Neuronal stem cell (in vitro differentiated cells): ENCODE results near the gene ZNF697.

Source experiments
- DNase-seq: peaks from one replicate; pipeline ENCODE4 v3.0.0-alpha.2; 2013; ENCODE audit warnings: low spot score
- H2AFZ ChIP-seq: one replicate; pipeline ENCODE4 v1.6.1; 2013; ENCODE audit warnings: mild to moderate bottlenecking, low read length, inconsistent platforms
- H2AK5ac ChIP-seq: 2 replicates; pipeline ENCODE4 v1.6.1; 2013; ENCODE audit warnings: low read depth, mild to moderate bottlenecking, inconsistent platforms, low read length, moderate library complexity, mixed read lengths
- H2BK120ac ChIP-seq: 2 replicates; pipeline ENCODE4 v1.6.1; 2013; ENCODE audit warnings: low read depth, mild to moderate bottlenecking, inconsistent platforms, low read length, moderate library complexity, mixed read lengths
- H2BK12ac ChIP-seq: one replicate; pipeline ENCODE4 v1.6.1; 2013; ENCODE audit warnings: low read length, inconsistent platforms
- H2BK15ac ChIP-seq: 2 replicates; pipeline ENCODE4 v1.6.1; 2013; ENCODE audit warnings: mild to moderate bottlenecking, low read length, inconsistent platforms, mixed read lengths
- H2BK5ac ChIP-seq: one replicate; pipeline ENCODE4 v1.6.1; 2013; ENCODE audit warnings: inconsistent platforms, mild to moderate bottlenecking, low read length, moderate library complexity
- H3K14ac ChIP-seq: one replicate; pipeline ENCODE4 v1.6.1; 2013; ENCODE audit warnings: low read length, inconsistent platforms
- H3K18ac ChIP-seq: 2 replicates; pipeline ENCODE4 v1.6.1; 2013; ENCODE audit warnings: low read length, inconsistent platforms
- H3K23ac ChIP-seq: 2 replicates; pipeline ENCODE4 v1.6.1; 2013; ENCODE audit warnings: low read depth, mild to moderate bottlenecking, mixed read lengths, low read length, inconsistent platforms; ENCODE audit not compliant: poor library complexity
- H3K27ac ChIP-seq: replicated peaks from 3 replicates; pipeline ENCODE4 v1.5.1; 2013; ENCODE audit warnings: low read length, inconsistent platforms
- H3K27me3 ChIP-seq, 3 experiments: 2 replicates each; pipeline ENCODE4 v1.6.1; 2013; ENCODE audit warnings: low read length in 3 of 3, mild to moderate bottlenecking in 2 of 3, inconsistent platforms in 1 of 3, low read depth in 1 of 3, mixed read lengths in 1 of 3, moderate library complexity in 1 of 3; ENCODE audit not compliant: control insufficient read depth in 3 of 3, insufficient read depth in 3 of 3
- H3K36me3 ChIP-seq, 2 donors: replicated peaks in 1 of 2; 2 replicates each; pipeline ENCODE4 v1.6.1; 2013; ENCODE audit warnings: low read length in 2 of 2; ENCODE audit not compliant: control insufficient read depth in 2 of 2, insufficient read depth in 2 of 2
- H3K4ac ChIP-seq: 2 replicates; pipeline ENCODE4 v1.6.1; 2013; ENCODE audit warnings: inconsistent platforms, mild to moderate bottlenecking, low read length, moderate library complexity
- H3K4me1 ChIP-seq, 2 donors: 1 replicate in 1 of 2; 2 replicates in 1 of 2; pipeline ENCODE4 v1.6.1; 2013; ENCODE audit warnings: low read length in 2 of 2, low read depth in 1 of 2; ENCODE audit not compliant: control insufficient read depth in 2 of 2, insufficient read depth in 1 of 2
- H3K4me2 ChIP-seq: one replicate; pipeline ENCODE4 v1.6.1; 2013; ENCODE audit warnings: mild to moderate bottlenecking, low read length, inconsistent platforms; ENCODE audit not compliant: insufficient read depth, poor library complexity, severe bottlenecking
- H3K4me3 ChIP-seq, 2 donors: 2 replicates each; pipeline ENCODE4 v1.5.1; 2013; ENCODE audit warnings: low read length in 2 of 2, mild to moderate bottlenecking in 2 of 2, inconsistent platforms in 1 of 2, moderate library complexity in 1 of 2
- H3K79me1 ChIP-seq: one replicate; pipeline ENCODE4 v1.6.1; 2013; ENCODE audit warnings: low read depth, mild to moderate bottlenecking, inconsistent platforms, low read length, moderate library complexity
- H3K9ac ChIP-seq: one replicate; pipeline ENCODE4 v1.6.1; 2013; ENCODE audit warnings: mild to moderate bottlenecking, low read depth, low read length, inconsistent platforms; ENCODE audit not compliant: poor library complexity
- H3K9me3 ChIP-seq, 2 donors: replicated peaks in 1 of 2; 2 replicates each; pipeline versions ENCODE3 to v1.6.1; 2013; ENCODE audit warnings: low read length in 2 of 2, mild to moderate bottlenecking in 2 of 2, inconsistent platforms in 1 of 2, low read depth in 1 of 2, mixed read lengths in 1 of 2, moderate library complexity in 1 of 2; ENCODE audit not compliant: control insufficient read depth in 2 of 2, insufficient read depth in 1 of 2
- H4K8ac ChIP-seq: one replicate; pipeline ENCODE4 v1.6.1; 2013; ENCODE audit warnings: low read depth, mild to moderate bottlenecking, inconsistent platforms, low read length, moderate library complexity
- H4K91ac ChIP-seq: one replicate; pipeline ENCODE4 v1.6.1; 2013; ENCODE audit warnings: low read length, low read depth, mild to moderate bottlenecking, inconsistent platforms; ENCODE audit not compliant: poor library complexity
- WGBS, 2 donors: extraction: QIAGEN DNeasy Blood & Tissue Kit; methylation state at CpG; one replicate each; pipeline ENCODE4 v1.1.7; 2013; ENCODE audit warnings: missing lambda C conversion rate in 2 of 2, mixed read lengths in 1 of 2; ENCODE audit not compliant: insufficient read length in 2 of 2, insufficient replicate concordance in 1 of 2; ENCODE audit errors: extremely low coverage in 2 of 2; 5-methylcytosine and 5-hydroxymethylcytosine counted together

Gene ZNF697

DNA sequence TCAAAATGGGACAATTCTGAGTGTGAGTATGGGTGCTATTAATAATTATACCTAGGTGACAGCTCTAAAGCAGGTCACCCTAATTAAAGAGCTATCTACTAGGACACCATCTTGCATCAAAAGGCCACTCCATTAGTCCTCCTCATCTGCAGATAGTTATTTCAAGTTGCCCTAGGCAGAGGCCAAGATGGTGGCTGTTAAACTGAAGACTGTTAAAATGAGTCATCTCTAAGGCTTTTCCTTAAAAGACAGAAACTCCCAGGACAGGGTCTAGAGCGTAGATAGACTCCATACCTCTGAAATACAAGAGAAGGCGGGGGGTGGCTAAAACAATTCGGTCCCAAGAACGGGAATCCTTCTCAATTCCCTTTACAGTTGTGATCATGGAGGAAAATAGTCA is 4.5 kb upstream of the ZNF697 start:
- DNase-seq = no peak
- H3K14ac ChIP-seq = no peak overlapping the region
- H3K27me3 ChIP-seq = peaks cover 0 to 52% (median 0%) of the 10 kb centered on the region in 3 experiments
- no peak overlapping the region for H2BK120ac ChIP-seq
- no peak overlapping the region for H3K4ac ChIP-seq
- H3K36me3 ChIP-seq = no peaks in the 10 kb centered on the region
- no peak overlapping the region for H3K23ac ChIP-seq
- no peaks in the 10 kb centered on the region for H3K9me3 ChIP-seq
- H2BK12ac ChIP-seq = no peak overlapping the region
- H2AK5ac ChIP-seq = no peak overlapping the region
- H3K4me3 ChIP-seq = no peak overlapping the region
- no peak overlapping the region for H3K9ac ChIP-seq
- no peak overlapping the region for H2AFZ ChIP-seq
- H4K91ac ChIP-seq = no peak overlapping the region
- H2BK15ac ChIP-seq = no peak overlapping the region
- H3K4me2 ChIP-seq = no peak overlapping the region
- WGBS, 2 donors = no CpG with 5 or more reads among the region's 4 CpGs
- H2BK5ac ChIP-seq = no peak overlapping the region
- H3K18ac ChIP-seq = no peak overlapping the region
- H4K8ac ChIP-seq = no peak overlapping the region
- H3K79me1 ChIP-seq = no peaks in the 10 kb centered on the region
- peaks cover 1 to 3% of the 10 kb centered on the region in 2 donors for H3K4me1 ChIP-seq
- no peak overlapping the region for H3K27ac ChIP-seq

DNA sequence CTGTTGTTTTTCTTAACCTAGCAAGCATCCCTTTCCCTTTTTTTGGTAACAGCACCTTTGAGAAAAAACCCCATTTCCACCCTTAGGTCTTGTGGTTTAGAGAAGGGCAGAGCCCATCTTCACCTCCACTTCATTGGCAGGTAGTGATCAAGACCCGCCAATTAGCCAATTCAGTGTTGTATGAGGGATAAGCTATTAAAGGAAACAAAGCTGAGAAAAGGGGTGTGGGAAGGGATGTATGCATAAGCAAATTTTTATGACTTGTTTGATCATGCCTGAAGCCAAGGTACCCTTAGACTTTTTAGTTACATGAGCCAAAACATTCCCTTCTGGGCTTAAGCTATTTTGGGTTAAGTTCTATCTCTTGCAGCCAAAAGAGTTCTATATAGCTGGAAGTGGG is 3.6 kb upstream of the ZNF697 start:
- Histone ChIP-seq H3K79me1 (peaks cover 5% of the 10 kb centered on the region), H2BK12ac (no peak overlapping the region), H3K14ac (no peak overlapping the region), H2BK5ac (no peak overlapping the region), H3K4me2 (no peak overlapping the region), H2AK5ac (no peak overlapping the region), H3K4ac (no peak overlapping the region), H3K36me3 (no peaks in the 10 kb centered on the region), H3K27ac (no peak overlapping the region), H3K27me3 (peaks cover 0 to 49% (median 0%) of the 10 kb centered on the region in 3 experiments), H2BK120ac (no peak overlapping the region), H3K23ac (no peak overlapping the region), H2AFZ (no peak overlapping the region), H3K9ac (no peak overlapping the region), H3K18ac (no peak overlapping the region), H4K8ac (no peak overlapping the region), H3K4me1 (peaks cover 5 to 6% of the 10 kb centered on the region in 2 donors), H3K9me3 (no peaks in the 10 kb centered on the region), H2BK15ac (no peak overlapping the region), H3K4me3 (no peak overlapping the region), H4K91ac (no peak overlapping the region)
- no CpG with 5 or more reads among the region's 1 CpG for WGBS, 2 donors
- no peak for DNase-seq

DNA sequence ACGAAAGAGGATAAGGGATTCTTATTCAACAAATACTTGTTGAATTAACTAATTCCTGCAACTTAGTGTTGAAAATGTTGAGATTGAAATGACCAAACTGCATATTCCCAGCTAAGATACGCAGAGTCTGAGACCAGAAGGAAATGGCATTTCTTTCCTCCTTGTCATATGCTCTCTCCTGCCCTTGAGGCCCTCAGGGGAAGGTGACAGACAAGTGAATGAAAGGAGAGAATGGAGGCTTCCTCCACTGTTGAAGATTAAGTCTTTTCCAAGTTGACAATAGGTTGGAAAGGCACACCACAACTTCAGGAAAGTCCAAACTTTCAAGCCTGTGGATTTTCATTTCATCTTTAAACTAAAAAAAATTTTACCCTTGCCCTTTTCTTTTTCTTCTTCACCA is 3.1 kb upstream of the ZNF697 start:
- no peak overlapping the region for H2BK5ac ChIP-seq
- no peak overlapping the region for H3K4me3 ChIP-seq

DNA sequence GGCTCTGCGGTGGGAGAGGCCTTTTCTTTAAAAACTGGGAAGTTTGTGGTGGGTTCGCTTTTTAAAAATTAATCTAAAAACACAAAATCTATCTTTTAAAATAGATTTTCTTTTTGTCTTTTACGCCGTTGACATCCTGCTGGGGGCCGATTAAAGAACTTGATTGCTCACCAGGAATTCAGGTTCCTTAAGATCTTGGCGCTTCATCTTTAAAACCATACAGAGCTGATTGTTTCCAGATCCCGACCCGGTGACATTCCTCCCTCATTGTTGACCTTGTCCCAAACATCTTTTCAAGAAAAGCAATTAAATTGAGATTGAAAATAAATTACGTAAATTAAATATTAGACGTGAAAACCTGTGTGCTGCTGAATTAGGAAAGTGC is 546 bp upstream of the ZNF697 start:
- Histone ChIP-seq H3K4me1 (peaks cover 7% of the 10 kb centered on the region in 2 donors), H3K4me3 (peak overlapping the region; percentile 90 to 96), H2BK15ac (no peak overlapping the region), H3K4ac (no peak overlapping the region), H3K36me3 (no peaks in the 10 kb centered on the region), H3K79me1 (peaks cover 5% of the 10 kb centered on the region), H2AFZ (peak overlapping the region; percentile 99), H3K9me3 (no peaks in the 10 kb centered on the region), H3K14ac (no peak overlapping the region), H4K8ac (no peak overlapping the region), H3K23ac (no peak overlapping the region), H3K9ac (no peak overlapping the region), H3K18ac (peak overlapping the region; percentile 91), H2AK5ac (no peak overlapping the region), H4K91ac (no peak overlapping the region), H2BK120ac (no peak overlapping the region), H3K27ac (no peak overlapping the region), H3K27me3 (peaks cover 0 to 39% (median 0%) of the 10 kb centered on the region in 3 experiments), H2BK5ac (no peak overlapping the region), H3K4me2 (peak overlapping the region; percentile 54), H2BK12ac (no peak overlapping the region)
- DNase-seq = no peak
- WGBS, 2 donors = no CpG with 5 or more reads among the region's 10 CpGs

More for the DNA sequence above, 3.1 kb upstream of the ZNF697 start:
- H3K23ac ChIP-seq = no peak overlapping the region
- no peak for DNase-seq
- no peak overlapping the region for H2BK15ac ChIP-seq
- no peak overlapping the region for H2BK12ac ChIP-seq
- H3K9me3 ChIP-seq = no peaks in the 10 kb centered on the region
- peaks cover 7% of the 10 kb centered on the region in 2 donors for H3K4me1 ChIP-seq
- H3K18ac ChIP-seq = no peak overlapping the region
- H3K79me1 ChIP-seq = peaks cover 5% of the 10 kb centered on the region
- peaks cover 0 to 49% (median 0%) of the 10 kb centered on the region in 3 experiments for H3K27me3 ChIP-seq
- H3K14ac ChIP-seq = no peak overlapping the region
- H4K8ac ChIP-seq = no peak overlapping the region
- H4K91ac ChIP-seq = no peak overlapping the region
- no peak overlapping the region for H2AK5ac ChIP-seq
- no peaks in the 10 kb centered on the region for H3K36me3 ChIP-seq
- peak overlapping the region; percentile 12 for H2AFZ ChIP-seq
- no peak overlapping the region for H3K4ac ChIP-seq
- no peak overlapping the region for H3K27ac ChIP-seq
- WGBS, 2 donors = no CpG with 5 or more reads among the region's 2 CpGs
- H3K9ac ChIP-seq = no peak overlapping the region
- H3K4me2 ChIP-seq = no peak overlapping the region
- no peak overlapping the region for H2BK120ac ChIP-seq
